Fibroblast of lung (primary cell): ENCODE results near the gene KCNK17.

ENCODE experiments used
- EZH2 ChIP-seq: IDR thresholded peaks from 2 replicates; pipeline ENCODE4 v1.5.1; 2012; ENCODE audit warnings: low read length, control low read depth, mild to moderate bottlenecking; ENCODE audit errors: missing control alignments
- TF ChIP-seq, protein P1 (sequence below), 2 donors: IDR thresholded peaks in 1 of 2; conservative IDR thresholded peaks in 1 of 2; 1 replicate in 1 of 2; 2 replicates in 1 of 2; pipeline ENCODE4 v1.5.1; 2011 to 2012; ENCODE audit warnings: low read length in 2 of 2, control low read depth in 1 of 2, inconsistent platforms in 1 of 2, low read depth in 1 of 2, mild to moderate bottlenecking in 1 of 2

DNA sequence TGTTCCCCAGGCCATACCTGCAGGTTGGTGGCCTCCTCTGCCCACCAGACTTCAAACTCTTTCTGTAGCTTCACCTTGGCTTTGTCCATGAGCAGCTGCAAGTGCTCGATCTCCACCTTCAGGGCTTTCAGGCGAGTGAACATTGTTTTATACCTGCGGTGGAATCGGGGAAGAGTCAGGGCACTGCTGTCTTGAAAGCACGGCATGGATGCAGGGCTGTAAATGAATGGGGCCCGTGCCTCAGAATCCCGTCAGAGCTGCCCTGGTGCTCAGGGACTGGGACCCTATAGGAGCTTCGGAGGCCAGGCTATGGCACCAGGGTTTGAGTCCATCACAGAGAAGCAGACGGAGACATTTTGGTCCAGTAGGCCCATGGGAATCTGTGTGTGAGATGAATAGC lies 46.2 kb upstream of the KCNK17 start:
- TF ChIP-seq, protein P1, sequence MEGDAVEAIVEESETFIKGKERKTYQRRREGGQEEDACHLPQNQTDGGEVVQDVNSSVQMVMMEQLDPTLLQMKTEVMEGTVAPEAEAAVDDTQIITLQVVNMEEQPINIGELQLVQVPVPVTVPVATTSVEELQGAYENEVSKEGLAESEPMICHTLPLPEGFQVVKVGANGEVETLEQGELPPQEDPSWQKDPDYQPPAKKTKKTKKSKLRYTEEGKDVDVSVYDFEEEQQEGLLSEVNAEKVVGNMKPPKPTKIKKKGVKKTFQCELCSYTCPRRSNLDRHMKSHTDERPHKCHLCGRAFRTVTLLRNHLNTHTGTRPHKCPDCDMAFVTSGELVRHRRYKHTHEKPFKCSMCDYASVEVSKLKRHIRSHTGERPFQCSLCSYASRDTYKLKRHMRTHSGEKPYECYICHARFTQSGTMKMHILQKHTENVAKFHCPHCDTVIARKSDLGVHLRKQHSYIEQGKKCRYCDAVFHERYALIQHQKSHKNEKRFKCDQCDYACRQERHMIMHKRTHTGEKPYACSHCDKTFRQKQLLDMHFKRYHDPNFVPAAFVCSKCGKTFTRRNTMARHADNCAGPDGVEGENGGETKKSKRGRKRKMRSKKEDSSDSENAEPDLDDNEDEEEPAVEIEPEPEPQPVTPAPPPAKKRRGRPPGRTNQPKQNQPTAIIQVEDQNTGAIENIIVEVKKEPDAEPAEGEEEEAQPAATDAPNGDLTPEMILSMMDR (conservative IDR thresholded peaks at IDR 0.05 in 1 of 2, IDR thresholded peaks at IDR 0.05 in 1 of 2; ENCODE audit: low read depth in 1 of 2, low read length in 2 of 2) = no peak
- TF ChIP-seq EZH2 = no peak
